Large intestine (tissue), 3 donors: Measurements from ENCODE around the gene SEC61A1. TPM values are rescaled to one million over a fixed set of nuclear protein-coding genes. Genes with fewer than 3 reads are reported as not detected.

ENCODE experiments used
- DNase-seq, 2 donors: peaks; one replicate each; pipeline versions ENCODE4 v3.0.0 to v3.0.0-alpha.2; 2013
- H3K27ac ChIP-seq: one replicate; pipeline ENCODE4 v1.5.1; 2013; ENCODE audit warnings: low read length
- H3K27me3 ChIP-seq: 2 replicates; pipeline ENCODE4 v1.6.1; 2013; ENCODE audit warnings: low read length; ENCODE audit not compliant: control insufficient read depth, insufficient read depth
- H3K36me3 ChIP-seq: 2 replicates; pipeline ENCODE4 v1.6.1; 2013; ENCODE audit warnings: low read length; ENCODE audit not compliant: control insufficient read depth, insufficient read depth
- H3K4me1 ChIP-seq: one replicate; pipeline ENCODE4 v1.6.1; 2013; ENCODE audit warnings: low read length; ENCODE audit not compliant: control insufficient read depth, insufficient read depth
- H3K4me3 ChIP-seq: one replicate; pipeline ENCODE4 v1.5.1; 2013; ENCODE audit warnings: low read length
- H3K9me3 ChIP-seq: one replicate; pipeline ENCODE4 v1.6.1; 2013; ENCODE audit warnings: mild to moderate bottlenecking, low read depth, low read length, moderate library complexity; ENCODE audit not compliant: control insufficient read depth
- WGBS: methylation state at CpG from one replicate; pipeline ENCODE4 v1.1.5; 2013; ENCODE audit warnings: low lambda C conversion rate; ENCODE audit not compliant: insufficient coverage; 5-methylcytosine and 5-hydroxymethylcytosine counted together
- polyA plus RNA-seq: library from polyadenylated mRNA; unstranded; fragments of 120-200 nt; gene quantifications from one replicate; pipeline ENCODE4 v1.2.1, GENCODE V29; 2013

The SEC61A1 gene
- polyA plus RNA-seq, 1 donor = 176 TPM

DNA sequence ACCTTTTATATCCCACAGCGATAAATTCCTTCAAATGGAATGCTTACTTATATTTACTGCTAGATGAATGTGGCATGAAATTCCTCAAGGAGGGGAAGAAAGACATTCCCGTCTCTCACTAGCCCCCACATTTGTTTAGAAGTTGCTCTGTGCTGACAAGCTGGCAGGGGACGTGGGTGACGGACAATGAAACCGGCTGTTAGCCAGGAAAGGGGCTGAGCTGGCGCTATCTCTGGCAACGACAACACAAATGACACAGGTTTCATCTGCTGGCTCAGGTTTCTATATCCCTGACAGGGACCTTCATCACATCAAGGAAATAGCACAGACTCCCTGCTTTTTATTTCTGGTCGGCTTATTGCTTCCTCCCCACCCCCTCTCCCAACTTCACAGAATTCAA lies 55.6 kb downstream of the SEC61A1 start:
- no peak for DNase-seq
- Histone ChIP-seq H3K4me3 (no peak overlapping the region), H3K4me1 (no peaks in the 10 kb centered on the region), H3K27ac (no peak overlapping the region), H3K27me3 (no peaks in the 10 kb centered on the region), H3K36me3 (peaks cover 38% of the 10 kb centered on the region), H3K9me3 (no peaks in the 10 kb centered on the region)
- 10% methylated on average over 1 of the region's 8 CpGs for WGBS

DNA sequence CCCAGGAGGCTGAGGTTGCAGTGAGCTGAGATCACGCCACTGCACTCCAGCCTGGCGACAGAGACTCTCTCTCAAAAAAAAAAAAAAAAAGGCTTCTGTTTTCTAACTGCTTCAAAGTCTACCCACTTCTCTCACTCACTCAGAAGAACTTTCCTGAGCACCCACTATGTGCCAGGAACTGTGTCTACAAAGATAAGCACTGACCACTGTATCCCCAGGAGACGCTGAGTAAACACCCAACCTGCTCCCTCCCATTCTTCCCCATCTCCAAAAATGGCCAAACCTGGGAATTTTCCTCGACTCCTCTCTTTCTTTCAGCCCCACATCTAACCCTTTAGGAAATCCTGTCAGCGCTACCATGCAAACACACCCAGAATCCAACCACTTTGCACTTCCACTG lies 58.9 kb downstream of the SEC61A1 start:
- H3K36me3 ChIP-seq = peaks cover 35% of the 10 kb centered on the region
- H3K27ac ChIP-seq = no peak overlapping the region
- no peak for DNase-seq
- no peak overlapping the region for H3K4me3 ChIP-seq
- H3K4me1 ChIP-seq = no peaks in the 10 kb centered on the region
- H3K27me3 ChIP-seq = no peaks in the 10 kb centered on the region
- no peaks in the 10 kb centered on the region for H3K9me3 ChIP-seq
- WGBS = 100% methylated on average over 1 of the region's 5 CpGs

DNA sequence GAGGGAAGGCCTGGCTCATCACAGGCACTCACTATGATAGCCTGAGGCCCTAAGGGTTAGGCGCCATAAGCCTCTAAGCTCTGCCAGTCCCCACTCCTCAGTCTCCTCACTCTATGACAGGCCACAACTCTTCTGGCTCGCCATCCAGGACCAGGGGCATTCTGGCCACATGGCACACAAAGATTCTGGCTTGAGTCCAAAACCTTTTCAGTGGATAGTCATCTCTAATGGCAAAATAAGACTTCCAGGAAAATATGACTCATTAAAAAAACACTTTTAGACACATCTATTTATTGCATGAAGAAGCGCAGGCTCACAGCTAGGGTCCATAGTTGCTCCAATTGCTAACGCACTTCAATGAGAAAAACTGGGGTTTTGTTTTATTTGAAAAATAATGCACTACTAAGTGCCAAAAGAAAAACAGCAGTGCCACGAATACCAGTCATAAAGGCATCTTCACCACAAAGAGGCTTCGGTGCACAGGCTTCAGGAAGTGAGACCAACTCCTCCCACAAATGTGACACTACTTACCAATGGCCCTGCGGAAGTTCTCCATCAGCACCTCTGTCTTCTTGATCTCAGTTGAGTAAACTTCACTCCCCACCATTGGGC lies 60.2 kb downstream of the SEC61A1 start:
- Histone ChIP-seq H3K36me3 (peaks cover 36% of the 10 kb centered on the region), H3K9me3 (no peaks in the 10 kb centered on the region), H3K4me1 (no peaks in the 10 kb centered on the region), H3K27me3 (no peaks in the 10 kb centered on the region), H3K4me3 (no peak overlapping the region), H3K27ac (no peak overlapping the region)
- no peak for DNase-seq
- WGBS = no CpG with 5 or more reads among the region's 7 CpGs

DNA sequence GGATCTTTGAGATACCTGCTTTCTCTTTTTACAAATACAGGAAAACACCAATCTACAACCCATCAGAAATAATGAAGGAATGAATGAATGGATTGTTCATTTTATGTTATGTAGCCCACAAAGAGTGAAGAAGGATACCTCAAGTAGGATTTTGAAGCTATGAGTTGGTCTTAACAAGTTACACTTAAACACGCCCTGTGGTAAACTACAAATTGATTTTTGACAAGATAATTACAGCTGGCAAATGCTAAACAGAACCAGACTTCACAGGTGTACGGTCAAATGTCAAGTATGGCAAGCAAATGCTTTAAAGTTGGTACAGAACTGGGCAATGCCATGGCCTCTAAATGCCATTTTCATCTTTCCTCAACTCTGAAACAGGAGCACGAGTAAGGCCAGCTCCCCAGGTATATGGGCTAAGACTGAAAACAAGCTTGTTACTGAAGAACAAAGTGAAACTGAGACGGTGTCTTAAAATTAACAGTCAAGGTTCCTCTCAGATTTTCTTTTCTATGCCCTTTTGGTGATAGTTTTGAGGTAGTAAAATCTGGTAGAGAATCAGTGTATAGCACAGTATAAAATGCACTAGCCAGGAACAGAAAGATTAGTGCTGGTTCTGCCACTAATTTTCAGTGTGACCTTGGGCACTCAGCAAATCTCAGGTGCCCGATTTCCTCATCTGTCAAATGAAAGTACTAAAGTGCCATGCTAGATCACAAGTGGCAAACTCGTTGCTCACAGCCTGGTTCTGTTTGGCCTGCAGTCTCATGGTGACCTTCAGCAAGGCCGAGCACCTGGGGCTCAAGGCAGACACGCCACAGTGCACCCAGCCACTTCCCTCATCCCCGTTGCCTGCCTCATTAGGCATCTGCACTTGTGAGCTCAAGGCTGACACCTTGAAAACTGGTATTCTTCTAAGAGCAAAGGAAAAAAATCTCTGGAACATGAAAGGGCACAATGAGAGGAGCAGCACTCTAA lies 61.9 kb downstream of the SEC61A1 start:
- no peak overlapping the region for H3K27ac ChIP-seq
- H3K36me3 ChIP-seq = peaks cover 37% of the 10 kb centered on the region
- no peak overlapping the region for H3K4me3 ChIP-seq
- no peak for DNase-seq
- H3K4me1 ChIP-seq = no peaks in the 10 kb centered on the region
- no peaks in the 10 kb centered on the region for H3K9me3 ChIP-seq
- no CpG with 5 or more reads among the region's 9 CpGs for WGBS
- no peaks in the 10 kb centered on the region for H3K27me3 ChIP-seq

Other genes starting within 250 kb of the SEC61A1 start
- 22.8 TPM for gene MGLL, start 229.9 kb upstream of the SEC61A1 start, polyA plus RNA-seq
- 0.52 TPM for gene KBTBD12, start 137.2 kb upstream of the SEC61A1 start, polyA plus RNA-seq
- 35.2 TPM for gene RUVBL1, start 71.4 kb downstream of the SEC61A1 start, polyA plus RNA-seq
- 23.9 TPM for gene EEFSEC, start 101.0 kb downstream of the SEC61A1 start, polyA plus RNA-seq